SK-N-SH (cell line): Measurements from ENCODE around the gene DSCAM.

ENCODE experiments used
- CTCF ChIP-seq: fragments of 200-600 bp; sonication (generic); IDR thresholded peaks from 2 replicates; pipeline ENCODE4 v1.6.1; 2017; ENCODE audit warnings: antibody characterized with exemption, mild to moderate bottlenecking, moderate library complexity
- EZH2phosphoT487 ChIP-seq: fragments of 200-600 bp; sonication (generic); IDR thresholded peaks from 2 replicates; pipeline ENCODE4 v1.6.1; 2017; ENCODE audit warnings: low read depth, mixed run types, mild to moderate bottlenecking, antibody characterized with exemption, moderate library complexity, borderline replicate concordance
- SMC3 ChIP-seq: IDR thresholded peaks from 2 replicates; pipeline ENCODE4 v1.6.1; 2012; ENCODE audit warnings: low read depth, low read length, improper control_type of control experiment
- TF ChIP-seq, protein P1 (sequence below): IDR thresholded peaks from 2 replicates; pipeline ENCODE4 v1.4.0; 2012; ENCODE audit warnings: low read depth

- no peak for TF ChIP-seq EZH2phosphoT487
- no peak for TF ChIP-seq CTCF
- TF ChIP-seq SMC3 = no peak
- TF ChIP-seq, protein P1, sequence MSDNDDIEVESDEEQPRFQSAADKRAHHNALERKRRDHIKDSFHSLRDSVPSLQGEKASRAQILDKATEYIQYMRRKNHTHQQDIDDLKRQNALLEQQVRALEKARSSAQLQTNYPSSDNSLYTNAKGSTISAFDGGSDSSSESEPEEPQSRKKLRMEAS = no peak
These were observed 593.8 kb downstream of the DSCAM start for GRCh38 chr21:40253112-40253511.
